H1 (cell line): ENCODE results near the gene MCFD2.

Experiments used
- CEBPB ChIP-seq: IDR thresholded peaks from 2 replicates; pipeline ENCODE4 v1.6.1; 2012; ENCODE audit warnings: low read depth, low read length
- CHD1 ChIP-seq: IDR thresholded peaks from 2 replicates; pipeline ENCODE4 v1.6.1; 2012; ENCODE audit warnings: low read depth, low read length, improper control_type of control experiment
- CHD7 ChIP-seq: fragments of 300-600 bp; sonication (generic); IDR thresholded peaks from 2 replicates; pipeline ENCODE4 v1.7.1; 2012; ENCODE audit warnings: low read length, moderate library complexity, mild to moderate bottlenecking, inconsistent platforms; ENCODE audit not compliant: insufficient replicate concordance
- CTCF ChIP-seq, 3 experiments: IDR thresholded peaks; 1 replicate in 2 of 3; 2 replicates in 1 of 3; pipeline versions ENCODE4 v1.5.1 to v1.6.1; 2011; ENCODE audit warnings: low read length in 3 of 3, mild to moderate bottlenecking in 3 of 3, inconsistent platforms in 2 of 3, low read depth in 1 of 3, moderate library complexity in 1 of 3; ENCODE audit not compliant: insufficient read depth in 1 of 3; ENCODE audit errors: control extremely low read depth in 1 of 3
- EZH2 ChIP-seq: fragments of 200-600 bp; sonication (generic); IDR thresholded peaks from 2 replicates; pipeline ENCODE4 v1.7.1; 2012; ENCODE audit warnings: low read depth, mild to moderate bottlenecking, moderate library complexity, low read length, inconsistent platforms; ENCODE audit not compliant: severe bottlenecking
- JUN ChIP-seq: IDR thresholded peaks from 2 replicates; pipeline ENCODE4 v1.6.1; 2011; ENCODE audit warnings: low read depth, mild to moderate bottlenecking, improper control_type of control experiment, low read length
- KDM4A ChIP-seq: IDR thresholded peaks from one replicate; pipeline ENCODE4 v1.7.1; 2012; ENCODE audit warnings: low read depth, mild to moderate bottlenecking, moderate library complexity, low read length, inconsistent platforms; ENCODE audit not compliant: severe bottlenecking
- MAFK ChIP-seq: IDR thresholded peaks from 2 replicates; pipeline ENCODE4 v1.6.1; 2012; ENCODE audit warnings: low read depth, mild to moderate bottlenecking, improper control_type of control experiment, low read length
- POLR2A ChIP-seq, 2 experiments: IDR thresholded peaks; 1 replicate in 1 of 2; 2 replicates in 1 of 2; pipeline ENCODE4 v1.6.1; 2011; ENCODE audit warnings: low read depth in 2 of 2, low read length in 2 of 2, mild to moderate bottlenecking in 2 of 2; ENCODE audit errors: control extremely low read depth in 1 of 2
- POLR2AphosphoS5 ChIP-seq: IDR thresholded peaks from 2 replicates; pipeline ENCODE4 v1.6.1; 2011; ENCODE audit warnings: low read depth, low read length
- SRF ChIP-seq: IDR thresholded peaks from 2 replicates; pipeline ENCODE4 v1.6.1; 2011; ENCODE audit warnings: mild to moderate bottlenecking, low read depth, low read length, moderate library complexity
- TAF1 ChIP-seq: IDR thresholded peaks from 2 replicates; pipeline ENCODE4 v1.6.1; 2011; ENCODE audit warnings: mild to moderate bottlenecking, low read depth, low read length
- ZNF274 ChIP-seq: IDR thresholded peaks from 2 replicates; pipeline ENCODE4 v1.7.0; 2012; ENCODE audit warnings: low read length, borderline replicate concordance; ENCODE audit errors: extremely low read depth

DNA sequence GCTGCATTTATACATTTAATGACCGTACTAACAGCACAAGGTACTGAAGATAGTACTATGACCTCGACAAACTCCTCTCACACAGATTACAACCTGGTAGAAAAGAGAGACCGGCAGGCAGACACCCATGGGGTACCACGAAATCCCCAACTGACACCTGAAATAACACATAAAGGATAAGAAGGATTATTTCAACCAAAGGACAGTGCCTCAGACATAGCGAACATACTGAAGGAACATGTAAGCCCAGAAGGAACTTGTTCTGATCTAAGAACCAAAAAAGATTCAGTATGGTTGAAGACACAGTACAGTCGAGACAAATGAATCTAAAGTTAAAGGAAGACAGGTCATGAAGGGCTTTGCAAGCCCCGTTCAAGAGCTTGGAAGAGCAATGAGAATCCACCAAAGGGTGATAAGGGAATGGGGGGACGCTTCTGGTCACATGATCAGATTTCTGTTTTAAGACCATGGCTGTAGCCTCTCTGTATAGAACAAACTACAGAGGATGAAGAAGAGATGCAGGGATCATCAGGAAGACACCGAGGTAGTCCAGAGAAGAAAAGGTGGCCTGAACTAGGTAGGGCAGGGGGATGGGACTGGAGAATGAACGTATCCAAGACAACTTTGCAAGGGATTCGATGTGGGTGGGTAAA is 902 bp downstream of the MCFD2 start:
- TF ChIP-seq CHD1 (no peak), CTCF (IDR thresholded peaks at IDR 0.05; ENCODE audit: control extremely low read depth in 1 of 3, insufficient read depth in 1 of 3, low read depth in 1 of 3, low read length in 3 of 3) (no peak), CHD7 (no peak), CEBPB (no peak), POLR2A (IDR thresholded peaks at IDR 0.05; ENCODE audit: control extremely low read depth in 1 of 2, low read depth in 2 of 2, low read length in 2 of 2) (no peak), KDM4A (no peak), SRF (no peak), JUN (no peak), ZNF274 (no peak), EZH2 (no peak), POLR2AphosphoS5 (no peak), TAF1 (no peak), MAFK (no peak)
